Hindlimb muscle (tissue), 1 donor: ENCODE results near the gene GGTA1. TPM values are rescaled to one million over a fixed set of nuclear protein-coding genes. Genes with fewer than 3 reads are reported as not detected.
"Not testable (repeated sequence)": the region's sequence is repeated elsewhere in the genome, so short reads cannot be mapped to it uniquely, and the experiment has no call there.

Experiments
- DNase-seq: peaks from one replicate; pipeline ENCODE4 v3.0.0-alpha.2; 2013
- polyA plus RNA-seq: library from polyadenylated mRNA; unstranded; fragments of 120-200 nt; gene quantifications from one replicate; pipeline ENCODE4 v1.2.1, GENCODE V29; 2013; ENCODE audit not compliant: insufficient read length

The GGTA1 gene
- polyA plus RNA-seq = 10.2 TPM

GRCh38 chr9:121499427-121500164 is at the start of gene GGTA1:
Gene GGTA1 (minus strand): TSS chr9:121499844. CDS start chr9:121467922, 31,922 bp downstream.
- DNase-seq = peak; percentile 75

GRCh38 chr9:121548666-121549065 is 49.0 kb upstream of the GGTA1 start:
- DNase-seq = no peak

DNA sequence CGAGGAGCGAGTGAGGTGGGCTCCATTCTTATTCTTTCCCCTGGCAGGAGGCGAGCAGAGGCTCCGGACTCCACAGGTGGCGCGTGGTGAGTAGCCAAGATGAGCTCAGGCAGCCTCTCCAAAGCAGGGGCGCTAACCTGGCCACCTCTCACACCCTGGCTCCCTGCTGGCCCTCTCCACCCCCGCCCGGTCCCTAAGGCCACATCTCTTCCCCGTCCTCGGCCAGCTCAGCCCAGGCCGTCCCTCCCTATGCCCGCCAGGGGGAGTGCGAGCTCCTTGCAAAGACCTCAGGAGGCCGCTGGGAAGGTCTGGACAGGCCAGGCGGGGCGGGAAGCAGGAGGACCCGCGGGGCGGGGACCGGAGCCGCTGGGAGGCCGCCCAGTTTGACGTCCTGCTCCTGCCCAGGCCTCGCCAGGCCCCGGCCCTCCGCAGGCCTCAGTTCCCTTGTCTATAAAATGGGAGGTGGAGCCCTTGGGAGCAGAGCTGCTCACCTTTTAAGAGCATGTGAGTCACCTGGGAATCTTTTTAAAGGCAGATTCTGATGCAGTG is 46.3 kb upstream of the GGTA1 start:
- DNase-seq = peak; percentile 94

GRCh38 chr9:121545150-121545874 is 45.7 kb upstream of the GGTA1 start:
- DNase-seq = no peak

- no peak for DNase-seq
These were observed 42.4 kb upstream of the GGTA1 start for GRCh38 chr9:121542025-121542424.

GRCh38 chr9:121541256-121541655 is 41.6 kb upstream of the GGTA1 start:
- no peak for DNase-seq

GRCh38 chr9:121538221-121538620 is 38.6 kb upstream of the GGTA1 start:
- DNase-seq = no peak

DNA sequence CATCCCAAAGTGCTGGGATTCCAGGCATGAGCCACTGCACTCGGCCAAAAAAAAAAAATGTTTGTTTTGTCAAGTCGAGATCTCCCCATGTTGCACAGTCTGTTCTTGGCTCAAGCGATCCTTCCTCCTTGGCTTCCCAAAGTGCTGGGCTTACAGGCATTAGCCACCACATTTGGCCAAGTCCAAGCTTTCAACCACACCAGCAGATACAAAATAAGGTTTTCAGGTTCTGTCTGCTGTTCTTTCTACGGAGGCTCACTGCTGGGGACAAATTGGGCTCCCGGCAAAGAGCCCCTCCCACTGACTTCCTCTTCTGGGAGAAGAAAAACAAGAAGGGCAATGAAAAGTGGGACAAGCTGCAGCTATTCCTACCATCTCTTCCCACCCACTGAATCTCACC is 37.6 kb upstream of the GGTA1 start:
- no peak for DNase-seq

DNA sequence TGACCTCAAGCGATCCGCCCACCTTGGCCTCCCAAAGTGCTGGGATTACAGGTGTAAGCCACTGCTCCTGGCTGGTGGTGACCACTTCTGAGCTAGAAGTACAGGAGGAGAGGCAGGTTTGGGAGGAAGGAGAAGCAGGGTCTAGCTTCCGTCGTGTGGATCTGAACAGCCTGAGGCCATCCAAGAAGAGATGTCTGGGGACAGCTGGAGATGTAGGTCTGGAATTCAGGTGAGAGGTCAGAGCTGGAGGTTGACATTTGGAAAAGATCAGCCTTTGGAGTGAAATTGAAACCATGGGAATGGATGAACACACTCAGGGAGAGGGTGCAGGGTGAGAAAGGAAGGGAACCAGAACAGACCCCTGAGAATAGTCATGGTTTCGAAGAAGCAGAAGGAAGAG is 33.2 kb upstream of the GGTA1 start:
- no peak for DNase-seq

DNA sequence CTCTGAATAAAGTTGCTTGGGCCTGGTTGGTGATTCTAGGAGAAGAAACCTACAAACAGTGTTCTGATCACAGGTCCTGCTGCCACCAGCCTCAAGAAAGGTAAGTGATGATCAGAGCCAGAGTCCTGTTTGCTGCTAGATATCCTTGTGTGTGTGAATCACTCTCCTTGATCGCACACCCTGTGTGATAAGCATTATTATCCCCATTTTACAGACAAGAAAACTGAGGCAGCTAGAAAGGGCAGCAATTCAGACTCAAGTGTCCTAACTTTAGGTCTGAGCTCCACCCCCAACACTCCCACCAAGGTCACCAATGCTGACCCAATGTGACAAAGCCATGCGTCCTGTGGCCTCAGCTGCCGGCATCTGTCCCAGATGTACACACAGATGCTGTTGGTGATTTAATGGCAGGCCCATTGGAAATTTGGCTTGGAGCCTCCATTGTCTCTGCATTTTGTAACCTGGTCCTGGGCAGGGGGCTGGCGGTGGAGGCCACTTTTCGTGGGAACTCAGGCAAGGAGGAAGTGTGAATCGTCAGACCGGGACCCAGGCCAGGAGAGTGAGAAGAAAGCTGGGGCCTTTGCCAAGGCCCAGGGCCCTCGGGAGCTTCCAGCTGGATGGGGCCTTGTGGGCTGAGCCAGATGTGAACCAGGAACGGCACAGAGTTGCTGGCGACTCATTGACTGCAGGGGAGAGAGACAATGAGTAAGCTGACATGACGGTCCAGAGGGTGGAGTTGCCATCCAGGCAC is 29.8 kb upstream of the GGTA1 start:
- peak; percentile 92 for DNase-seq

- DNase-seq = no peak
These were observed 29.0 kb upstream of the GGTA1 start for GRCh38 chr9:121528642-121529041.

DNA sequence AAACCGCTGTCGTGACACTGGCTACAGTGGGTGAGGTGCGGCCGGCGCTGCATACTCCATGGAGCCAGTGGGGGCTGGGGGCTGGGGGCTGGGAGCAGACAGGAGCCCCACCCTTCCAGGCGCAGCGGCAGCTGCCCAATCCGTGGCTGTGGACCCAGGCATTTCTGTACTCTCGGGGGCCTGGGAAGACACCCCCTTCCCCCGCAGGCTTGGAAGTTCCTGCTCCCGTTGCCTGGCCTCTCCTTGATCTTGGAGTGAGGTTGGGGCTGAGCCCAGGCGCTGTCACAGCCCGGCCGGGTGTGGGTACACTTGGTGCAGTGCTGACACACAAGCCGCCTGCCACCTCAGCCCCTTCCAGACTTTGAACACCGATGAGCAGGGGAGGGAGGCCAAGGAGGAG is 27.7 kb upstream of the GGTA1 start:
- DNase-seq = no peak

DNA sequence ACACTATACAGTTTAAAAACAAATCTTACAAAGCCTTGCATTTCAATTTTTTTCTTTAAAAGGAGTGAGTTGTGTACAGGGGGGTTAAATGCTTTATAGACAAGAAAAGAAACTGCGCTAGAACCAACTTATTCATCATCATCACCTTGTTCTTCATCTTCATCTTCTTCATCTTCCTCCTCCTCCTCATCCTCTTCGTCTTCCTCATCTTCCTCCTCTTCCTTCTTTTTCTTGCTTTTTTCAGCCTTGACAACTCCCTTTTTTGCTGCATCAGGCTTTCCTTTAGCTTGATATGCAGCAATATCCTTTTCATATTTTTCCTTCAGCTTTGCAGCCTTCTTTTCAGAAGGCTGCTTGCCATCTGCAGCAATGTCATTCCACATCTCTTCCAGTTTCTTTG is 20.0 kb upstream of the GGTA1 start:
- not testable (repeated sequence) for DNase-seq

GRCh38 chr9:121518634-121519033 is 19.0 kb upstream of the GGTA1 start:
- DNase-seq = no peak

DNA sequence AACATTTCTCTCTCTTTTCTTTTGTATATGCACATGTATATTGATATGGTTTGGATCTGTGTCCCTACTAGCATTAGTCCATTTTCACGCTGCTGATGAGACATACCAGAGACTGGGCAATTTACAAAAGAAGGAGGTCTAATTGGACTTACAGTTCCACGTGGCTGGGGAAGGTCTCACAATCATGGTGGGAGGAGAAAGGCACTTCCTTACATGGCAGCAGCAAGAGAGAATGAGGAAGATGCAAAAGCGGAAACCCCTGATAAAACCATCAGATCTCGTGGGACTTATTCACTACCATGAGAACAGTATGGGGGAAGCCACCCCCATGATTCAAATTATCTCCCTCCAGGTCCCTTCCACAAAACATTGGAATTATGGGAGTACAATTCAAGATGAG is 13.5 kb upstream of the GGTA1 start:
- DNase-seq = not testable (repeated sequence)

DNA sequence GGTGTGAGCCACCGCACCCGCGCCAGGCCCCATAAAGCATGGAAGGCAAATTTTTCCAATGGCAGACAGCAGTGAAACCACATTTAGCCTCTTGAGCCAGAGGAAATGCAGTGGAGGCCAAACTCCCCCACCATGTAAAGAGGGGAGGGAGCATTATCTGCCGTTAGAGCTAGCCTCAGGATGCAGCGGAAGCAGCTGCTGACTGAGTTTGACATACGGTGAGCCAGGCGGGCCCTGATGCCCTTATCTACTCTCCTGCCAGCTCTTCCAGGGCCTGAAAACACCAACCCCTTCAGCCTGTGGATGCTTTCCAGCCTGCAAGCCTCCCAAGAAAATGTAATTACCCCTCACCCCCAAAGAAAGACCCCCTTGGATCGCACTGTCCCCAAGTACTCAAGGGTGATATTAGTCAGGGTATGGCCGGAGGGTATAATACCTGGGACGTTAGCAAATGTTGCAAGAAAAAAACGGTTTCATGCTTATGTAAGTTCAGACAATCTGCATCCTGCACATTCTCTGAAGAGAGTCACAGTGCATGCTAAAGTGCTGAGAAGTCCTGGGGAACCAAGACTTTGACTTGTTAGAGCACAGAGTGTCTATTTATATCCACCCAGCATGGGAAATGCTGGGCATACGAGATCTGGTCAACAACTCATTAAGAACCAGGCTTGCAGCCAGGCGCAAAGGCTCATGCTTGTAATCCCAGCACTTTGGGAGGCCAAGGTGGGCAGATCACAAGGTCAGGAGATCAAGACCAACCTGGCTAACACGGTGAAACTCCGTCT is 11.3 kb upstream of the GGTA1 start:
- no peak for DNase-seq

GRCh38 chr9:121509180-121509579 is 9.5 kb upstream of the GGTA1 start:
- DNase-seq = no peak

GRCh38 chr9:121508415-121508814 is 8.8 kb upstream of the GGTA1 start:
- DNase-seq = no peak

- DNase-seq = no peak
These were observed 6.5 kb upstream of the GGTA1 start for GRCh38 chr9:121505903-121506735.

DNA sequence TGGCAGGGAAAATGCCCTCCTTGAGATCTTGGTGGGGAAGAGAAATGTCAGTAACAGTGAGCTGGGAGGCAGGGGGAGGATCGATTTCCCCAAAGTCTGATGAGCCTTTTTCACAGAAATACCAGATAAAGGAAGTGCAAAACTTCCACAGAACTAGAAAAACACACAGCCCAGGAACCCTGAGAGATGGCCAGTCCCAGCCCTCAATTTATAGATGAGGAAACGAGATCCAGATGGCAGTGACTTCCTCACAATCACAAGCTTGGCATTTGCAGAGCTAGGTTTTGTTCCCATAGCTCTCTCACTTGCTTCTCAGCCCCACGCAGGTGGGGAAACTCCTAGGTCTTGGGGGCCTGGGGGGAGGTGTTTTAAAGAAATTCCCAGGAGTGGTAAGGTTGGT is 3.8 kb upstream of the GGTA1 start:
- no peak for DNase-seq

DNA sequence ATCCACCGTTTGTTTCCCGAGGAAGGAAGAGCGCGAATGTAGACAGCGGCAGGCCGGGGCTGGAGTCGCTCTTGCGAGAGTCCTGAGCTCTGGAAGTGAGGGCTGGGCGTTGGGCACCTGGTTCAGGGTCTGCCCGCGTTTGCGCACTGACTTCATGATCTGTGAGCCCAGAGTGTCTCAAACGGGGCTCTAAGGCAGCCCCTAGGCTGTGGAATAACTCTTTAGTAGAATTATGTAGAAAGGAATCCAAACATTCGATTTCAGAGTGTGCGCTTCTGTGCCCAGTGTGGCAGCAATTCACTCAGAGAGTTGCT is 478 bp upstream of the GGTA1 start:
- no peak for DNase-seq

GRCh38 chr9:121499177-121499426 is 542 bp downstream of the GGTA1 start:
- no peak for DNase-seq
